ENCODE results near the gene MBD3L5. TPM values are rescaled to one million over a fixed set of nuclear protein-coding genes. Genes with fewer than 3 reads are reported as not detected.

Gene MBD3L5
- total RNA-seq, 1 donor from 2014 or later, result not detected

- H3K9me3 ChIP-seq, result peaks cover 0 to 1% of the 10 kb centered on the region in 2 donors
- no peak for DNase-seq (ENCODE audit: low spot score in 2 of 2)
- no peaks in the 10 kb centered on the region for H3K27me3 ChIP-seq
- peaks cover 0 to 6% of the 10 kb centered on the region in 2 donors for H3K4me1 ChIP-seq
- H3K27ac ChIP-seq, result peak overlapping the region; percentile 52 to 69
- intact Hi-C loops (cut with DNase I), result loop anchor here (1.0 kb wide), 1 partner anchor 29 kb away; no protein-coding TSS in a partner anchor
- no peak for TF ChIP-seq CTCF (IDR thresholded peaks at IDR 0.05)
- peak overlapping the region; percentile 74 to 83 for H3K4me3 ChIP-seq
- H3K36me3 ChIP-seq, result peaks cover 37 to 39% of the 10 kb centered on the region in 2 donors
These were observed 39.5 kb downstream of the MBD3L5 start for GRCh38 chr19:7069904-7070226.

- H3K36me3 ChIP-seq, result peaks cover 64 to 65% of the 10 kb centered on the region in 2 donors
These were observed 42.2 kb downstream of the MBD3L5 start for GRCh38 chr19:7072541-7072940.

GRCh38 chr19:7074705-7075282 lies 44.4 kb downstream of the MBD3L5 start:
- intact Hi-C loops (cut with DNase I), result no loop called here
- H3K36me3 ChIP-seq, result peaks cover 86 to 88% of the 10 kb centered on the region in 2 donors

More at GRCh38 chr19:7072541-7072940, 42.2 kb downstream of the MBD3L5 start:
- Histone ChIP-seq H3K9me3 (peaks cover 15 to 28% of the 10 kb centered on the region in 2 donors), H3K27ac (no peak overlapping the region), H3K4me3 (no peak overlapping the region), H3K27me3 (no peaks in the 10 kb centered on the region), H3K4me1 (peaks cover 0 to 6% of the 10 kb centered on the region in 2 donors)
- intact Hi-C loops (cut with DNase I), result no loop called here
- TF ChIP-seq CTCF (IDR thresholded peaks at IDR 0.05), result no peak
- DNase-seq (ENCODE audit: low spot score in 2 of 2), result no peak

GRCh38 chr19:7076151-7076550 lies 45.8 kb downstream of the MBD3L5 start:
- Histone ChIP-seq H3K36me3 (peaks cover 96 to 97% of the 10 kb centered on the region in 2 donors), H3K4me1 (no peaks in the 10 kb centered on the region), H3K27ac (no peak overlapping the region), H3K4me3 (no peak overlapping the region), H3K27me3 (no peaks in the 10 kb centered on the region), H3K9me3 (peaks cover 51 to 64% of the 10 kb centered on the region in 2 donors)
- no peak for TF ChIP-seq CTCF (IDR thresholded peaks at IDR 0.05)
- intact Hi-C loops (cut with DNase I), result no loop called here
- DNase-seq (ENCODE audit: low spot score in 2 of 2), result no peak

More at GRCh38 chr19:7074705-7075282, 44.4 kb downstream of the MBD3L5 start:
- Histone ChIP-seq H3K9me3 (peaks cover 38 to 51% of the 10 kb centered on the region in 2 donors), H3K27ac (no peak overlapping the region), H3K27me3 (no peaks in the 10 kb centered on the region), H3K4me1 (peaks cover 0 to 6% of the 10 kb centered on the region in 2 donors), H3K4me3 (no peak overlapping the region)
- DNase-seq (ENCODE audit: low spot score in 2 of 2), result no peak
- TF ChIP-seq CTCF (IDR thresholded peaks at IDR 0.05), result no peak

- Histone ChIP-seq H3K4me1 (no peaks in the 10 kb centered on the region), H3K27ac (no peak overlapping the region), H3K36me3 (peaks cover 100% of the 10 kb centered on the region in 2 donors), H3K4me3 (no peak overlapping the region), H3K27me3 (no peaks in the 10 kb centered on the region), H3K9me3 (peaks cover 69 to 83% of the 10 kb centered on the region in 2 donors)
- intact Hi-C loops (cut with DNase I), result no loop called here
- no peak for DNase-seq (ENCODE audit: low spot score in 2 of 2)
- no peak for TF ChIP-seq CTCF (IDR thresholded peaks at IDR 0.05)
These were observed 47.6 kb downstream of the MBD3L5 start for GRCh38 chr19:7078008-7078407.

Other genes with a start within 250 kb of the MBD3L5 start
- not detected for gene ADGRE1, start 143.0 kb upstream of the MBD3L5 start, total RNA-seq
- not detected for gene MBD3L2B, start 9.1 kb upstream of the MBD3L5 start, total RNA-seq
- gene MBD3L4, start 9.6 kb downstream of the MBD3L5 start, total RNA-seq, result not detected
- gene MBD3L2, start 18.7 kb downstream of the MBD3L5 start, total RNA-seq, result not detected
- not detected for gene MBD3L3, start 28.1 kb downstream of the MBD3L5 start, total RNA-seq
- 0.75 TPM for gene ZNF557, start 39.1 kb downstream of the MBD3L5 start, total RNA-seq

Measured in ascending aorta (tissue), 2 donors.